ENCODE results near the gene RFX4.

The RFX4 gene

GRCh38 chr12:106632797-106633450 lies 50.1 kb downstream of the RFX4 start:
- no peak for DNase-seq
- H3K36me3 ChIP-seq (replicated peaks; ENCODE audit: insufficient read depth, low read length) = no peaks in the 10 kb centered on the region
- H3K4me1 ChIP-seq (ENCODE audit: low read length) = no peaks in the 10 kb centered on the region
- H3K9me2 ChIP-seq (replicated peaks; ENCODE audit: insufficient read depth, low read length) = no peaks in the 10 kb centered on the region
- no peak overlapping the region for H3K27ac ChIP-seq (ENCODE audit: low read length)
- H3K9me3 ChIP-seq (replicated peaks; ENCODE audit: insufficient read depth, low read length) = no peaks in the 10 kb centered on the region
- H3K79me2 ChIP-seq (ENCODE audit: low read length) = no peaks in the 10 kb centered on the region
- H2AFZ ChIP-seq (ENCODE audit: low read length) = no peak overlapping the region
- no peaks in the 10 kb centered on the region for H4K20me1 ChIP-seq (ENCODE audit: insufficient read depth, low read length)
- H3K4me2 ChIP-seq (ENCODE audit: low read depth, low read length) = no peak overlapping the region
- H3K9ac ChIP-seq (ENCODE audit: low read length) = no peak overlapping the region
- no peaks in the 10 kb centered on the region for H3F3A ChIP-seq (ENCODE audit: insufficient read depth, low read length)
- no peaks in the 10 kb centered on the region for H3K27me3 ChIP-seq (replicated peaks; ENCODE audit: insufficient read depth, low read length)
- TF ChIP-seq EZH2phosphoT487 (IDR thresholded peaks at IDR 0.05; ENCODE audit: low read length) (no peak), CTCF (IDR thresholded peaks at IDR 0.05; ENCODE audit: low read length) (no peak), EZH2 (optimal IDR thresholded peaks at IDR 0.05; ENCODE audit: low read depth, low read length) (no peak)
- H3K4me3 ChIP-seq (ENCODE audit: low read length) = no peak overlapping the region

- H3K27ac ChIP-seq (ENCODE audit: low read length) = no peak overlapping the region
- H3K4me2 ChIP-seq (ENCODE audit: low read depth, low read length) = no peak overlapping the region
- H3K36me3 ChIP-seq (replicated peaks; ENCODE audit: insufficient read depth, low read length) = no peaks in the 10 kb centered on the region
- no peak overlapping the region for H3K4me3 ChIP-seq (ENCODE audit: low read length)
- no peak for DNase-seq
- H3K4me1 ChIP-seq (ENCODE audit: low read length) = no peaks in the 10 kb centered on the region
- TF ChIP-seq EZH2phosphoT487 (IDR thresholded peaks at IDR 0.05; ENCODE audit: low read length) (no peak), CTCF (IDR thresholded peaks at IDR 0.05; ENCODE audit: low read length) (no peak), EZH2 (optimal IDR thresholded peaks at IDR 0.05; ENCODE audit: low read depth, low read length) (no peak)
- H3K9ac ChIP-seq (ENCODE audit: low read length) = no peak overlapping the region
- H3K9me3 ChIP-seq (replicated peaks; ENCODE audit: insufficient read depth, low read length) = no peaks in the 10 kb centered on the region
- H2AFZ ChIP-seq (ENCODE audit: low read length) = no peak overlapping the region
- no peaks in the 10 kb centered on the region for H3K9me2 ChIP-seq (replicated peaks; ENCODE audit: insufficient read depth, low read length)
- H3K27me3 ChIP-seq (replicated peaks; ENCODE audit: insufficient read depth, low read length) = no peaks in the 10 kb centered on the region
- no peaks in the 10 kb centered on the region for H4K20me1 ChIP-seq (ENCODE audit: insufficient read depth, low read length)
- no peaks in the 10 kb centered on the region for H3K79me2 ChIP-seq (ENCODE audit: low read length)
- no peaks in the 10 kb centered on the region for H3F3A ChIP-seq (ENCODE audit: insufficient read depth, low read length)
Observed at GRCh38 chr12:106633451-106633823, 50.6 kb downstream of the RFX4 start.

- H3K27me3 ChIP-seq (replicated peaks; ENCODE audit: insufficient read depth, low read length) = no peaks in the 10 kb centered on the region
- H3F3A ChIP-seq (ENCODE audit: insufficient read depth, low read length) = no peaks in the 10 kb centered on the region
- H4K20me1 ChIP-seq (ENCODE audit: insufficient read depth, low read length) = no peaks in the 10 kb centered on the region
- H3K9ac ChIP-seq (ENCODE audit: low read length) = no peak overlapping the region
- H3K9me2 ChIP-seq (replicated peaks; ENCODE audit: insufficient read depth, low read length) = no peaks in the 10 kb centered on the region
- H3K9me3 ChIP-seq (replicated peaks; ENCODE audit: insufficient read depth, low read length) = no peaks in the 10 kb centered on the region
- H3K79me2 ChIP-seq (ENCODE audit: low read length) = no peaks in the 10 kb centered on the region
- H3K27ac ChIP-seq (ENCODE audit: low read length) = no peak overlapping the region
- H3K4me3 ChIP-seq (ENCODE audit: low read length) = no peak overlapping the region
- no peak overlapping the region for H3K4me2 ChIP-seq (ENCODE audit: low read depth, low read length)
- H3K36me3 ChIP-seq (replicated peaks; ENCODE audit: insufficient read depth, low read length) = no peaks in the 10 kb centered on the region
- H3K4me1 ChIP-seq (ENCODE audit: low read length) = no peaks in the 10 kb centered on the region
- H2AFZ ChIP-seq (ENCODE audit: low read length) = no peak overlapping the region
- no peak for TF ChIP-seq EZH2phosphoT487 (IDR thresholded peaks at IDR 0.05; ENCODE audit: low read length)
- no peak for TF ChIP-seq EZH2 (optimal IDR thresholded peaks at IDR 0.05; ENCODE audit: low read depth, low read length)
- TF ChIP-seq CTCF (IDR thresholded peaks at IDR 0.05; ENCODE audit: low read length) = no peak
- DNase-seq = no peak
Observed at GRCh38 chr12:106634206-106634605, 51.4 kb downstream of the RFX4 start.

Data from MM.1S (cell line).